Sigmoid colon (tissue), 4 donors: ENCODE results near the gene LPCAT1.

Experiments used
- POLR2AphosphoS5 ChIP-seq, 4 donors: sonication (generic); formaldehyde crosslinking; IDR thresholded peaks; one replicate each; pipeline ENCODE4 v1.6.1; 2017; ENCODE audit warnings: antibody characterized with exemption in 4 of 4
- TF ChIP-seq, protein P1 (sequence below), 4 experiments: fragments of 450-650 bp in 3 of 4; fragments of 200-600 bp in 1 of 4; IDR thresholded peaks; one replicate each; pipeline ENCODE4 v1.5.1; 2016 to 2019; ENCODE audit warnings: antibody characterized with exemption in 4 of 4, mild to moderate bottlenecking in 3 of 4, moderate library complexity in 2 of 4

DNA sequence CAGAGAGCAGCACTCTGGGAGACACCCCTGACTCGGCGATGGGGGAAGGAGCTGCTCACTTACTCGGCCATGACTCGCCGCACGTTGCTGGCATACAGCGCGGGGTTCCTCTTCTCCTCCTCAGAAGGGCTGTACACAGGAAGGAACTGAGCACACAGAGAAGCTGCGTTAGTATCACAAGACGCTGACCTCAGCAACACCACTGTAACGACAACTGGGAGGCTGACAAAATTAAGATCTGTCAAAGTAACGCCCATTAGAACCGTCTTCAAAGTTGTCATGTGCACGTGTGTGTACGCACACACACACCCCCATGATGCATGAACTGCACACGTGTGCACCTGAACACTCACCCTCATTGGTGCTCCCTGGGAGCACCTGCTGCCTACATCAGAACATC is 46.4 kb downstream of the LPCAT1 start:
- TF ChIP-seq, protein P1, sequence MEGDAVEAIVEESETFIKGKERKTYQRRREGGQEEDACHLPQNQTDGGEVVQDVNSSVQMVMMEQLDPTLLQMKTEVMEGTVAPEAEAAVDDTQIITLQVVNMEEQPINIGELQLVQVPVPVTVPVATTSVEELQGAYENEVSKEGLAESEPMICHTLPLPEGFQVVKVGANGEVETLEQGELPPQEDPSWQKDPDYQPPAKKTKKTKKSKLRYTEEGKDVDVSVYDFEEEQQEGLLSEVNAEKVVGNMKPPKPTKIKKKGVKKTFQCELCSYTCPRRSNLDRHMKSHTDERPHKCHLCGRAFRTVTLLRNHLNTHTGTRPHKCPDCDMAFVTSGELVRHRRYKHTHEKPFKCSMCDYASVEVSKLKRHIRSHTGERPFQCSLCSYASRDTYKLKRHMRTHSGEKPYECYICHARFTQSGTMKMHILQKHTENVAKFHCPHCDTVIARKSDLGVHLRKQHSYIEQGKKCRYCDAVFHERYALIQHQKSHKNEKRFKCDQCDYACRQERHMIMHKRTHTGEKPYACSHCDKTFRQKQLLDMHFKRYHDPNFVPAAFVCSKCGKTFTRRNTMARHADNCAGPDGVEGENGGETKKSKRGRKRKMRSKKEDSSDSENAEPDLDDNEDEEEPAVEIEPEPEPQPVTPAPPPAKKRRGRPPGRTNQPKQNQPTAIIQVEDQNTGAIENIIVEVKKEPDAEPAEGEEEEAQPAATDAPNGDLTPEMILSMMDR (IDR thresholded peaks at IDR 0.05), result no peak
- peak in 1 of 4 donors; percentile 50 for TF ChIP-seq POLR2AphosphoS5 (IDR thresholded peaks at IDR 0.05)
